ENCODE data around the gene LRRTM2.

Gene LRRTM2

GRCh38 chr5:138832218-138832617 is 42.9 kb downstream of the LRRTM2 start:
- TF ChIP-seq, protein P1, sequence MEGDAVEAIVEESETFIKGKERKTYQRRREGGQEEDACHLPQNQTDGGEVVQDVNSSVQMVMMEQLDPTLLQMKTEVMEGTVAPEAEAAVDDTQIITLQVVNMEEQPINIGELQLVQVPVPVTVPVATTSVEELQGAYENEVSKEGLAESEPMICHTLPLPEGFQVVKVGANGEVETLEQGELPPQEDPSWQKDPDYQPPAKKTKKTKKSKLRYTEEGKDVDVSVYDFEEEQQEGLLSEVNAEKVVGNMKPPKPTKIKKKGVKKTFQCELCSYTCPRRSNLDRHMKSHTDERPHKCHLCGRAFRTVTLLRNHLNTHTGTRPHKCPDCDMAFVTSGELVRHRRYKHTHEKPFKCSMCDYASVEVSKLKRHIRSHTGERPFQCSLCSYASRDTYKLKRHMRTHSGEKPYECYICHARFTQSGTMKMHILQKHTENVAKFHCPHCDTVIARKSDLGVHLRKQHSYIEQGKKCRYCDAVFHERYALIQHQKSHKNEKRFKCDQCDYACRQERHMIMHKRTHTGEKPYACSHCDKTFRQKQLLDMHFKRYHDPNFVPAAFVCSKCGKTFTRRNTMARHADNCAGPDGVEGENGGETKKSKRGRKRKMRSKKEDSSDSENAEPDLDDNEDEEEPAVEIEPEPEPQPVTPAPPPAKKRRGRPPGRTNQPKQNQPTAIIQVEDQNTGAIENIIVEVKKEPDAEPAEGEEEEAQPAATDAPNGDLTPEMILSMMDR (IDR thresholded peaks at IDR 0.05; ENCODE audit: insufficient read depth, low read depth, low read length, missing control alignments) = no peak
- no peak overlapping the region for H3K4me3 ChIP-seq (ENCODE audit: low read depth, low read length)
- DNase-seq (ENCODE audit: low read depth) = no peak

DNA sequence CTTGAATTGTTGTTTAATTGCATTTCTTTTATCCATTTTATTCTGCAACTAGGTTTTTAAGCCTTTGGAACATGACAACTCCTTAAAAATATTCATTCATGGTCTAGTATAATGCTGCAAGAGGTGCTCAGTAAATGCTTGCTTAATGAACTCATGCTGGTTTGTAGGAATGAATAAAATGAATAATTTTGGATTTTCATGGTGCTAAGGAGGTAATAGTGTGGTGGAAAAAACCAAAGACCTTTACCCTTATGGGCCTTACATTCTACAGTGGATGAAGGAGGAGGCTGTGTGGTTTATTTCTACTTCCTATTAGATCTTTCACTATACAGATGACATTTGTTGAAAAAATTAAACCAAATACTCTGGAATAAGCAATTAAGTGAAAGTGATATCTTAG is 43.4 kb downstream of the LRRTM2 start:
- TF ChIP-seq, protein P1 (IDR thresholded peaks at IDR 0.05; ENCODE audit: insufficient read depth, low read depth, low read length, missing control alignments) = no peak
- H3K4me3 ChIP-seq (ENCODE audit: low read depth, low read length) = no peak overlapping the region
- DNase-seq (ENCODE audit: low read depth) = no peak

- DNase-seq (ENCODE audit: low read depth) = no peak
- TF ChIP-seq, protein P1 (IDR thresholded peaks at IDR 0.05; ENCODE audit: insufficient read depth, low read depth, low read length, missing control alignments) = no peak
- H3K4me3 ChIP-seq (ENCODE audit: low read depth, low read length) = no peak overlapping the region
These were observed 45.8 kb downstream of the LRRTM2 start for GRCh38 chr5:138829341-138829740.

DNA sequence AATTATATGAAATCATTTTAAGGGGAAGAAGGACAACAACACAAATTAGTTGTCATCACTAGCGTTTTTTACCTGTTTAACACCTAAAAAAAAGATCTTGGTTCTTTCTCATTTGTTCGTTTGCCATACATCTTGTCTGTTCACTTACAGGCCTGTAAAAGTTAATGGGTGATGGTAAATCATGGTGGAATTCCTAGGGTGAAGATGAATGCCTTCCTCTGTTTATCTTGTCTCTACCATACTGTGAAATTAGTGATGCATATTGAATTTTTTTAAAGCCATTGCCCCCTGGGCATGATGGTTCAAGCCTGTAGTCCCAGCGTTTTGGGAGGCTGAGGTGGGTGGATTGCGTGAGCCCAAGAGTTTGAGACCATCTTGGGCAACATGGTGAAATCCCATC is 46.6 kb downstream of the LRRTM2 start:
- DNase-seq (ENCODE audit: low read depth) = no peak
- TF ChIP-seq, protein P1 (IDR thresholded peaks at IDR 0.05; ENCODE audit: insufficient read depth, low read depth, low read length, missing control alignments) = no peak
- H3K4me3 ChIP-seq (ENCODE audit: low read depth, low read length) = no peak overlapping the region

DNA sequence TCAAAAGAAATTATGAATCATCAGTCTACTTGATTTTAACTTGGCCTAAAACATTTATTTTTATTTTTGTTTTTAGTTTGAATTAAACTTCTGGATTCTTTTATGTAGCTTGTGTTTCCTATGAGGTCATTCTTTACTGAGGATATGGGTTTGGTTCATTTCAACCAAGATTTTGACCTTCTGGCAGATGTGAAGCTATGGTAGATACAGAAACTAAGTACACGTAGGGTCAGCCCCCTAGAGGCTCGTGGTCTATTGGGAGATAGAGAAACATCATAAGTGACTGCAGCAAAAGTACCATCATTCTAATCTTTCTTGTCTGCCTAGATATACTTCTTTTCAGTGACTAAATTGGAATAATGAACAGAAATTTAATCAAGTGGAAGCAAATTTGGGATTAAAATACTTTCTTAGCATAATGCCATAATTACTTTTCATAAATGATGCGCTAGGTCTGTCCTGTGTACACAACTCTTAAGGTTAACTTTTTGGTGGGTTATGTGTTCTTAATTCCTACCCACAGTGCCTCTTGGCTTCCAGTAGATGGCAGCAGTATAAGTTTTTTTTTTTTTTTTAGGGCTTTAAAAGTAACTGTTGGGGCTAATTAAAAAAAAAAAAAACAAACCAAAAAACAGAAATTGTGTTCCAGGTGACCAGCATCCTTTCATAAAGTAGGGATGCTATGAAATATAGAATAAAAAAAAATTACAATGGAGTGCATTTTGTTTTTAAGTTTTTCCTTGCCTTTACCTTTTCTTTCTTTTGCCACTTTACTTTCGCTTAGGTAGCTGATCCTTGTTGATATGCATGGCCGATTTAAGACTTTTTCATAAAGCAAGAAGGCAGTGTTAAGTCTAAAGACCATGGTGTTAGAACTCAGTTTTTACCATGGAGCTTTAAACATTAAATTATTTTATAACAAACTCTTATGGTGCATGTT is 49.9 kb downstream of the LRRTM2 start:
- TF ChIP-seq, protein P1 (IDR thresholded peaks at IDR 0.05; ENCODE audit: insufficient read depth, low read depth, low read length, missing control alignments) = peak; percentile 48
- no peak overlapping the region for H3K4me3 ChIP-seq (ENCODE audit: low read depth, low read length)
- DNase-seq (ENCODE audit: low read depth) = peak; percentile 12

GRCh38 chr5:138824516-138824915 is 50.6 kb downstream of the LRRTM2 start:
- DNase-seq (ENCODE audit: low read depth) = no peak
- TF ChIP-seq, protein P1 (IDR thresholded peaks at IDR 0.05; ENCODE audit: insufficient read depth, low read depth, low read length, missing control alignments) = no peak
- H3K4me3 ChIP-seq (ENCODE audit: low read depth, low read length) = no peak overlapping the region
